HG03469 (cell line): Measurements from ENCODE around the gene ZNF207.
A peak's percentile ranks its signal among the peaks of the same experiment; 100 is the strongest.
"Not testable (repeated sequence)": the region's sequence is repeated elsewhere in the genome, so short reads cannot be mapped to it uniquely, and the experiment has no call there.

ENCODE experiments used
- ATAC-seq: cut with Tn5 transposase; IDR thresholded peaks from one replicate; pipeline ENCODE4 v1.9.1; 2021; ENCODE audit warnings: mild to moderate bottlenecking, moderate library complexity, moderate number of reproducible peaks; ENCODE audit not compliant: unreplicated experiment

ZNF207 gene

DNA sequence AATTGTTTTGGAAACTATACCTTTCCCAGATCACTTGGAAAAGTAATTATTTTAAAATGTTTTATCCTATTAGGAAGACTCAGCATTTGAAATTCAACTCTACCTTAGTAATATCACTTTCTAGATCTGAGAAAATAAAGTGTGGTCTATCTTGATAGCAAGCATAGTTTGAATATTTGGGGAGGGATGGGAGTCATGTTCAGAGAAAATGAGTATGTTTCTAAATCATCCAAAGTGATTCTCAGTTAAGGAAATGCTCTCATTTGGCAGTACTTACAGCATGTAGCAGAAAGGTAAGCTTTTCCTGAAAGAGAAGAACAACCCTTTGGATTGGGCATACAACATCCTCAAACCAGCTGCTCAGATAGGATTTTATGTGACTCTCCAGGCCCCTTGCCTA lies 14.9 kb upstream of the ZNF207 start:
- no peak for ATAC-seq

DNA sequence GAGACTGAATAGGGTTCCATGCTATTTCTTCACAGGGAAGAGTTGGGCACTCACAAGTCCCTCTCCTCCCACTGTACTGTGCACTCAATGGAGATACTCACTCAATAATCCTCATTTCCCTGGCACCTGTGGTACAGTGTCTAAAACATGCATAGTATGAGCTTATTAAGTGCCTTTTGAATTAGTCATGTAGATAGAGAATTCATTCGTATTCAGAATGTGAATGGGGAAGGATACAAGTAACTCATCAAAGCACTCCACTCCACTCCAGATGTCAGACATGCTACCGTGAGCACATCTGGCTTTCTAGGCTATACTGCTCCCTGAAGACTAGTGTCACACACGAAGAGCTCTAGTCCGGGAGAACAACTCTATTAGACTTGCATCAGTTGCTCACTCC lies 14.3 kb upstream of the ZNF207 start:
- ATAC-seq: no peak

DNA sequence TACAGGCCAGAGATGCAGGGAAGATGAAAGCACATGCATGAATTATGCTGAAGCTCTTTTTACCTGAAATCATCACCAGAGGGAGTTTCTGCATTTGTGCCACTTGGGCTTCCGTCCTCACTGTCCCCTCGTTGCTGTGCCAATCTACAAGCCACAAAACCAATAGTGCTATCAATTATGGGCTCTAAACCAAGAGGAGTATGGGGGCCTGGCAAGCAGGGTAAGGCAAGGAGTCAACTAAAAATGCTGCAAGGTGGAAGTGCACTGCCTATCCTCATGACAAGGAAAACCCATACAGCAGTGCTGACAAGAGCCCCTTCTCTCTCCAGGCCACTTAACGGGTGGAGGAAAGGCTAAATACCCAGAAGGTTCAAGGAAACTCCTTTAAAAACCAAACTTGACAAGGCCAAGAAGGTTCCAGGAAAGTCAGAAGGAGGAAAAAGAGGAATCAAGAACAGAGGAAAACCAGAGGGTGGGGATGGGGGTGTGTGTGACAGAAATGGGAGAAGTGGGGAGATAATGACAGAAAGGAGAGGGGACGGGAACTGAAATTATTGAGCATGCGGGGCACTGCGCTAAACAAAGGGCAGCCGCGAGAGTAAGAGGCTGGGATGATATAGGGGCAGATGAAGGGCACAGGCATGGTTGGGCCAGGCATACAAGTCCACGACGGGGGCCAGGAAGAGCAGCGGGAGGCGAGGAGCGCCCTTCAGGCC lies 8.7 kb upstream of the ZNF207 start:
- no peak for ATAC-seq

DNA sequence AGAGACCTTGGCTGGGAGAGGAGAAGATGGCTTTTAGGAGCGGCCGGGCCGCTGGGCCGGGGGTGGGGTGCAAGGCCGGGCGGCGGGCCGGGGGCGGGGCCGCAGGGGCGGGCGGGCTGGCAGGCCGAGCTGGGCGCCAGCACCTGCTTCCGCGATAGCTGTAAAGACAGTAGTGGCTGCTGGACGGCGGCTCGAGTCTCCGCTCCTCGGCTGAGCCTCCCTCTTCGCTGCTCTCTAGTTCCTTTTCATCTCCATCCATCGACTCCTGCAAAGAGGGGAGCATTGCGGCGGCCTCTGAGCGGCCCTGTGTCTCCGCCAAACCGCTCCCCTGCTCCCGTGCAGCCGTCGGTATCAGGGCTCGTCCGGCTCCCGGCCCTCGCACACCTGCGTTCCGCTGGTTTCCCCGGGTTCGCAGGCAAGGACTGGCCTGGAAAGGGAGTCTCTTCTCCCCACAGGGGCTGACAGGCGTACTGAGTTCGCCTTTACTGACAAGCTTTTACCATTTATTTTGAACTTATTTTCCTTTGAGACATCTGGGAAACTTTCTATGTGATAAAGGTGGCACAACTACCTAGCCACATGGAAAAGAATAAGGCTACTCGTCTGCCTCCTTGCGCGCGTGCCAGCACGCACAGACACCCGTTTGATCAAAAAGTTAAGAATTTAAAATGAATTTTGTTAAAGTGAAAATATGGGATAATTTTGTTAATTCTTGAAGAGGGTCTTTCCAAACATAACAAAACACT lies 7.9 kb upstream of the ZNF207 start, which contains the start of gene C17orf75:
Gene C17orf75 (minus strand): TSS at position 317 of the 746 bp plus-strand sequence. CDS start 34 bp downstream, at position 283.
- peak; percentile 48 for ATAC-seq

DNA sequence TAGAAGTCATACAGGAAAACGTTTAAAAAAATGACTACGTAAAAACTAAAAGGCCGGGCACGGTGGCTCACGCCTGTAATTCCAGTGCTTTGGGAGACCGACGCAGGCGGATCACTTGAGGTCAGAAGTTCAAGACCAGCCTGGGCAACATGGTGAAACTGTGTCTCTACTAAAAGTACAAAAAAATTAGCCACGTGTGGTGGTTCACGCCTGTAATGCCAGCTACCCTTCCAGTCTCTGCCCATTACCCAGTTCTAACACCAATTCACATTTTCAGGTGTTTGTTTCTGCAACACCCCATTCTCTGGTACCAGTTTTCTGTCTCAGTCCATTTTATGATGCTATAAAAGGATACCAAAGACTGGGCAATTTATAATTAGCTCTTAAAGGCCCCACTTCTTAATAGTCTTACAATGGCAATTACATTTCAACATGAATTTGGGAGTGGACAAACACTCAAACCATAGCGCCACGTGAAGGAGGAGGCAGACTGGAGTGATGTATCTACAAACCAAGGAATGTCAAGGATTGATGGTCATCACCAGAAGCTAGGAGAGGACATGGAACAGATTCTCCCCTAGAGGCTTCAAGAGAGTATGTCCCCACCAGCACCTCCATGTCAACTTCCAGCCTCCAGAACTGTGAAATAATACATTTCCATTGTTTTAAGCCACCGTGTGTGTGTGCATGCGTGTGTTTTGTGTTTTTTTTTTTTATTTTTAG lies 7.2 kb upstream of the ZNF207 start:
- ATAC-seq: no peak

DNA sequence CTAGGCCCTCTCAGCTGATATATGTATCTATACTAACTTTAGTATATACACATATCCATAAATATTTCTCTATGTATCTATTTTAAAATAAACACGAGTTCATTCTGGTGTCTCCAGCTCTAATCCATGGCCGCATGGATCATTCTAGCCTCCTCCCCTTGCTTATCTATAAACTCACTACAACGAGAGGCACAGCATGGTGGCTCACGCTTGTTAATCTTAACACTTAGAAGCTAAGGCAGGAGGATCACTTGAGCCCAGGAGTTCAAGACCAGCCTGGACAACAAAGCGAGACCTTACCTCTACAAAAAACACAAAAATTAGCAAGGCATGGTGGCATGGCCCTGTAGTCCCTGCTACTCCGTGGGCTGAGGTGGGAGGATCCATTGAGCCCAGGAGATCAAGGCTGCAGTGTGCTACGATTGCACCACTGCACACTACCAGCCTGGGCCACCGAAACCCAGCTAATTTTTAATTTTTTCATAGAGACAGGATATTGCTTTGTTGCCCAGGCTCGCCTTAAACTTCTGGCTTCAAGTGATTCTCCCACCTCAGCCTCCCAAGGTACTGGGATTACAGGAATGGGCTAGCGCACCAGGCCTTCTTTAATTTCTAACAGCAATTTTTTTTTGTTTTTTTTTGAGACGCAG lies 3.9 kb upstream of the ZNF207 start:
- ATAC-seq: no peak

DNA sequence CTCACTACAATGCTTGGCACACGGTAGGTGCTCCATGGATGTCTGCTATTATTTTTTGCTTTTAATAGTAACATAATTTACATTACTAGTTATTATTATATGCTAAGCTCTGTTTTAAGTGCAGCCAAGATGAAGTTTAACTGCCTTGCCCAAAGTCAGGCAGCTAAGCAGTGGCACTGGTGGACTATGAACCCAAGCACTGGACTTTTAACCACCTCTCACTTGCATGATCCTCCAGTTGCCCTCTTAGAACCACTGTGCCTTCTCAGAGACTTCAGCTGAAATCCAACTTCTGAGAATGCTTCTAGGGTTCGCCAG lies 1.5 kb upstream of the ZNF207 start:
- ATAC-seq: no peak

DNA sequence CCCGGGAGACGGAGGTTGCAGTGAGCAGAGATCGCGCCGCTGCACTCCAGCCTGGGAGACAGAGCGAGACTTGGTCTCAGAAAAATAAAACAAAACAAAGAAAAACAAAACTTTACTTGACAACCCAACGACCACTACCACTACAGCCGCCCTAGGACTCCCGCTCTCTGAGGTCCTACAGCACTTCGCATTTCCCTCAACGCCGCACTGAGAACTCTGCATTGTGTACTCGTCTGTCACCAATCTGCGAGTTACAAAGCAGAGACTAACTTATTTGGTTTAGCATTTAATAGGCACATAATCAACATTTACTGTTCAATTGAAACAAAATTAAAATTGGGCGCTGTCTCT lies 479 bp upstream of the ZNF207 start:
- ATAC-seq: no peak

DNA sequence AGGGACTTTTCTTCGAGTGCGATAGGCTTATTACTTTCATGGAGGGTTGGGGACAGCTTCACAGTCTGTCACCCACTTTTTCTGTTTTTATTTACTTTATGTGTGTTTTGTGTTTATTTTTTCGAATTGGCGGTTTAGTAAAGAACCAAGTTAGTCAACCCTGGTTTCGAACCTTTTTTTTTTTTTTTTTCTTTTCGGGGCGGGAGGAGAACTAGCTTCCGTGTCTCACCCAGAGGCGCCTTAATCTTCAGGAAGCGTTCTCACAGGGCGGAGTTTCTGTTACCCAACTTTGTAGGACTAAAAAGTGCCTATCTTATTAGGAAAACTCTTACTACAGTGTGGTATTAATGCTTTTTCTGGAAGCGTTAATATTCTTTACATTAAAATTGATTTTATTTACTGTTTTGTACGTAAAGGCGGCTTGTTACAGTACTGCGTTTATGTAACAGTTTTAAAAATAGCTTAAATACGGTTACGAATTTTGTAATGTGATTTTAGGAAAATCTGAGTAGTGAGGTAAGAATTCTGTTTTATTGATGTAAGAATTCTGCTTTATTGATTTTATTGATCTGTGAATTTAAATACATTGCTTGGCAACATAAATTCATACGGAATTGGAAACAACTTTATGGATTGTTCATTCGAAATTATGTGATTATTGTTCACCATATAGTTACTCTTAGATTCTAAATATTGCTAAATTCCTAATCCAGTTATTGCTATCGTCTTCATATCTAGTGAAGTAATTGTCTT lies 885 bp downstream of the ZNF207 start:
- ATAC-seq: peak; percentile 26

DNA sequence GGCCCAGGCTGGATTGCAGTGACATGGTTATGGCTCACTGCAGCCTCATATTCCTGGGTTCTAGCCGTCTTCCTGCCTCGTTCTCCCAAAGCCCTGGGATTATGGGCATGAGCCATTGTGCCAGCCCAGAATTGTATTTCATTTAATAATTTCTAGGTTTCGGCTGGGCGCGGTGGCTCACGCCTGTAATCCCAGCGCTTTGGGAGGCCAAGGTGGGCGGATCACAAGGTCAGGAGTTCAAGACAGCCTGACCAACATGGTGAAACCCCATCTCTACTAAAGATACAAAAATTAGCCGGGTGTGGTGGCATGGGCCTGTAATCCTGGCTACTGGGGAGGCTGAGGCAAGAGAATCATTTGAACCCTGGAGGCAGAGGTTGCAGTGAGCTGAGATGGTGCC lies 2.8 kb downstream of the ZNF207 start:
- ATAC-seq: not testable (repeated sequence)

DNA sequence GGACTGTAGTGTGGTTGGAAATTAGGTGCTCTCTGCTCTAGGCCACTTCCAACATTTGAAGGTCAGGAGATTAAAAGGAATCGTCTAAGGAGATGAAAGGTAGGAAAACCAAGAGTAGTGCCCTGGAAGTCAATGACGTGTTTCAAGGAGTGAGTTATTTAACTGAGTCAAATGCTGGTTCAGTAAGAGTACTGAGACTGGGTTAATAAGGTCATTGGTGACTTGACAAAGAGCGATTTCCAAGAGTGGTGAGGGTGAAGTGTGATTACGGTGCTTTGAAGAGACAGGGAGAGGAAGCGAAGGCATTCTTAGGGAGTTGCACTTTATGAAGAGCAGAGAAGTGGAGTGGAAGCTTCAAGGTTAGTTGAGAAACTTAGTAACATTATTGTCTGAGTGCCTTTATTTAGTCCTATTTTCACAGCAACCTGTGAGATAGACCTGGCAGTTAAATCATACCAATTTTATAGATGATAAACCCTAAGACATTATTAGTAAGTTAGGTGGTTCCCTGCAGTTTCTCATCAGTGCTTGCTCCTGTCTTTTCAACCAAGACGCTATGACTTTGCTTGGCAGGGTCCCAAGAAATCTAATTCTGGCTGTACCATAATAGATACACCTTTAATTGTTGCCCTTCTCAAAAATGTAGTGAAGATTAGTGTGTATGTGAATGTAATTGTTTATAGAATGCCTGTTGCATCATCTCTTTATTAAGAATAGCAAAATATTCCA lies 5.9 kb downstream of the ZNF207 start:
- ATAC-seq: no peak

DNA sequence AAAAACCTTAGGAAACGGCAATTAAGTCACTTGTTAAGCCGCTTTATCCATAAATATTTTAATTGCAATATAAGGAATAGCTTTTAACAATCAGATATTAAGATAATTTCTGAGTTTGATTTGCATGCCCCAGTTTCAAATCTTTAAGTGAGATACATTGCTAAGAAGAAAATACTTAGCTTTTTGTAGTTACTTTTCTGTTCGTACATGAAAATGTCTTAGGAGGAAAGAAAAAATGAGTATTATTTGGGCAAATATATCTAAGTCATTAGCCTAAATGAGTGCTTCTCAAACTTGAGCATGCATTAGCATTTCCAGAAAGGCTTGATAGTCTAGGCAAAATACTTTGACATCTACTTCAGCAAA lies 6.4 kb downstream of the ZNF207 start:
- ATAC-seq: no peak

DNA sequence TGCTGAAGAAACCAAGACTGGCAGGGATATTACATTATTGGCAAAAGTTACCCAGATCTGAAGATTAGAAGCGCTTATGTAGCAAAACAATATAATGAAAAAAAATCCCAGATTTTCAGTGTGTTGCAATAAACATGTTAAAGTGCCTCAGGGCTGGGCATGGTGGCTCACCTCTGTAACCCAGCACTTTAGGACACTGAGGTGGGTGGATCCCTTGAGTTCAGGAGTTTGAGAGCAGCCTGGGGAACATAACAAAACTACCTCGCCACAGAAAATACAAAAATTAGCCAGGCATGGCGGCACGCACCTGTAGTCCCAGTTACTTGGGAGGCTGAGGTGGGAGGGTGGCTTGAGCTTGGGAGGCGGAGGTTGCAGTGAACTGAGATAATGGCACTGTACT lies 6.8 kb downstream of the ZNF207 start:
- no peak for ATAC-seq

DNA sequence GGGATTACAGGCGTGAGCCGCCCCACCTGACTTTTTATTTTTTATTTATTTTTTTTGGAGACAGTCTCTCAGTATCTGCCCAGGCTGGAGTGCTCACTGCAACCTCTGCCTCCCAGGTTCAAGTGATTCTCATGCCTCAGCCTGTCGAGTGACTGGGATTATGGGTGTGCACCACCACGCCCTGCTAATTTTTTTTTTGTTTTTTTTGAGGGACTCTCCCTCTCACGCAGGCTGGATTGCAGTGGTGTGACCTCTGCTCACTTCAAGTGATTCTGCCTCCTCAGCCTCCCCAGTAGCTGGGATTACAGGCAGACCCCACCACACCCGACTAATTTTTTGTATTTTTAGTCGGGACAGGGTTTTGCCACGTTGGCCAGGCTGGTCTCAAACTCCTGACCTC lies 7.7 kb downstream of the ZNF207 start:
- no peak for ATAC-seq

DNA sequence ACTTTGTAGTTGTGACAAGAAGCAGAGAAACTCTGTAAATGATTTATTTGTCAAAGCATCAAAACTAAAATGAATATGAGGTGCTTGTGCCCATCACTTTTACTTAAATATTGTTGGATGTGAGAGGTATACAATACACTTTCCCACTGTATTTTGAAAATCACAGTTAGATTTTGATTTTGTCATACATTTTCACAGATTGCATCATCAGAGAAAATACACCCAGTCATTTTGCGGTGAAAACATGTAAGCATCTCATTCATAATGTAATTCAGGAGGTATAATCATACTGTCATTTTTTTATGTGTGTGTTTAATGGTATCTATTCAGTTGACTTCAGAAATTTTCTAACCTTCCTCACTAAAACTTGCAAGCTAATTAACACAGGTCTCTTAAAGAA lies 11.3 kb downstream of the ZNF207 start:
- ATAC-seq: no peak

DNA sequence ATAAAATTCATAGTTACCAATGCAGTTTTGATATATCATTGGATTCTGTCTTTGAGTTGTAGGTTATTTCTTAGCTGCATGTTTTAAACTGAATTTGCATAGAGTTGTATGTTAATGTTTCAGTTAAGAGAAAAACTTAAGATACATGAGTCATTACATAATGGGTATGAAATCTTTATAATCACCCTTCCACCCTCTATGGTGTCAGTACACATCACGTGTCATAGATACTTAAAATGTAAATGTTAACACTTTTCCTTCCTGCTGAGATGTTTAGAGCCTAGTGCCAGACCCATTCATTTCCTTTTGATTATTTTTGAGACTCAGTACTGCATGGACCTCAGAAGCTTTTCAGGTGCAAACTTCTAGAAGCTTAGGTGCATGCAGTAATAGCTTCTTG lies 20.5 kb downstream of the ZNF207 start:
- no peak for ATAC-seq

DNA sequence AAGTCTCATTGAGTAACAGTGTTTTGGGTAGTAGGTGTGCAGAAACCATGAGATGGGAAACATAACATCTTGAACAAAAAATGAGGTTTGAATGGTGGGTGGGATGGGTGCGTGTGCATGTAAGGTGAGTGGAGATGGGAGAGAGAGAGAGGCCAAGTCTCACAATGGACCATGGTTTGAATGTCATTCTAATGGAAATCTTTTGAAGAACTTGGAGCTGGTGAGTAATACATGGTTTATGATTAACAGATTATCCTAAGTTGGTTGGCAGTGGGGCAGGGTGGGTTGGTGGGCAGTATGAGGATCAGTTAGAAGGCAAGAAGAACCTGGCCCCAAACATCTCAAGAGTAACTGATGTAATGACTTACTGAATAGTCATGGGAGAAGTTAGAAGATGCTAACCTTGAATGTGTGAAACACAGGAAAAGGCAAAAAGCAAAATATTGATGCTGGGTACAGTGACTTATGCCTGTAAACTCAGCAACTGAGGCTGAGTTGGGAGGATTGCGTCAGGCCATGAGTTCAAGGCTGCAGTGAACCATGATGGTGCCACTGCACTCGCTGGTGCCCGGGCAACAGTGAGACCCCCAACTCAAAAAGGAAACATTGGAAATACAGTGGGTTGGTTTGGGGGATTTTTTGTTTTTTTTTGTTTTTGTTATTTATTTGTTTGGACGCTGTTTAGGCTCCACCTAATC lies 32.7 kb downstream of the ZNF207 start:
- ATAC-seq: no peak

DNA sequence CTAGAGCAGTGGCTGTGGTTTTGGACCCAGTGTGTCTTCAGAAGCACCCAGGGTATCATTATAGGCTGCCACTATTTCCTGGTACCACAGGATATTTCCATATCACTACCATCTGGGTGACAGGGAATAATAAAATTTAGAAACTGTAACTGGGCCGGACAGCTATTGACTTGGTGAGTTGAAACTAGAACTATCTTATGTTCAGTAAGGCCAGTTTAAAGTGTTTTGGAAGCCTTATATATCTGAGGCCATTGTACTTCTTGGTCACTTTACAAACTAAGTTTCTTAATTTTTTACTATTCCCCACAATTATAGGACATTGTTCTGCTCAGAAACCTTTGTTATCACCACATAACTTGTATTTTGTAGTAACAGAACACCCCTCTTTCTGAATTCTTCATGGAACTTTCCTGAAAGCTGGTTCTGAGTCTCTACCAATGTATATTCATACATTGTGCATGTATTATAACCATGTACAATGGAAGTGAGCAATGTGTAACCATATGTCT lies 34.0 kb downstream of the ZNF207 start:
- no peak for ATAC-seq

DNA sequence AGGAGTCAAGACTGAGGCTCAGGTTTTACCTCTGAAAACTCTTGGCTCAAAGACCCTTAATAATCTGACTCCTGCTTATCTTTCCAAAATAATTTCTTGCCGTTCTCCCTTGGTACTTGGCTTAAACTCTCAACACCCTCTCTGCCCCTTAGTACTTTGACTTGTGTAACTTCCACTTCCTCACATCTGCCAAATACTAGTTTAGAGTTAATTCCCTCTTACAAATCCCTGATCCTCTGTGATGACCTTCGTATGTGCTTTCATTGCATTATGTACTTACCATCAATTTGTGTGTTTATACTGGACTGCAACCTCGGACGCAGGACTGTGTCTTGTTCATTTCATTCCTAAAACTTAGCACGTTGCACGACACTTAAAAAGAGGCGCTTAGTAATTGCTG lies 35.2 kb downstream of the ZNF207 start:
- ATAC-seq: no peak
